GM19455 (cell line): ENCODE results near the gene PROK2.

ENCODE experiments used
- ATAC-seq: cut with Tn5 transposase; IDR thresholded peaks from one replicate; pipeline ENCODE4 v1.9.1; 2021; ENCODE audit not compliant: unreplicated experiment

The PROK2 gene

GRCh38 chr3:71787851-71788405 lies 3.0 kb upstream of the PROK2 start:
- no peak for ATAC-seq

GRCh38 chr3:71786551-71786950 lies 1.6 kb upstream of the PROK2 start:
- ATAC-seq: no peak

- no peak for ATAC-seq
Observed at GRCh38 chr3:71786217-71786549, 1.2 kb upstream of the PROK2 start.

DNA sequence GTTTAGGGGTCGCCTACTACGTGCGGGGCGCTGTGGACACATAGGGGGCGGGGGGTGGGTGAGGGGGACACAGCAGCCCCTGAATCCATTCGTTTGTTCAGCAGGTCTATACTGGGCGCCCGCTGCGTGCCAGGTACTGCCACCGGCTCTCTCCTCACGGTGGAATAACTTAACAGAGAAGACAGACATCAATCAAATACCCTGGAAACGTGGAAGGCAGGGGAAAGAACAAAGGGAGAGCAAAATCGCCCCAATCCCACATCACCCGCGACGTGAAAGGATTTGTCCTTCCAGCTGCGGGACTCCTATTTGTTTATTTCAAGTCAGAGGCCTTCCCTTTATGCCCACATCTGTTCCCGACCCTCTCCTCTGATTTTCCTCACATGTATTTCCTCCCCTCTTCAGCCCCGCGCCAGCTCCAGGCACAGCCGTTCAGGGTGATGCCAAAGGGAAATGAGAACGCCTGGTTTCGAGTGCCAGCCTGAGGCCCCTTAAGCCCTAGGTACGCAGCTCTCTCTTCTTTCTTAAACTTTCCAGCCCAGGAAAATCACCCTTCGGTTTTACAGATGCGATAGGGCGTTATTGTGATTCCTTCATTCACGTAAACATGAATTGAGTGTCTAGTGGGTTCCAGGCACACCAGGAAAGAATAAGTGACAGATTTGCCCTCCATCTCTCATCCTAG lies 726 bp upstream of the PROK2 start:
- no peak for ATAC-seq

DNA sequence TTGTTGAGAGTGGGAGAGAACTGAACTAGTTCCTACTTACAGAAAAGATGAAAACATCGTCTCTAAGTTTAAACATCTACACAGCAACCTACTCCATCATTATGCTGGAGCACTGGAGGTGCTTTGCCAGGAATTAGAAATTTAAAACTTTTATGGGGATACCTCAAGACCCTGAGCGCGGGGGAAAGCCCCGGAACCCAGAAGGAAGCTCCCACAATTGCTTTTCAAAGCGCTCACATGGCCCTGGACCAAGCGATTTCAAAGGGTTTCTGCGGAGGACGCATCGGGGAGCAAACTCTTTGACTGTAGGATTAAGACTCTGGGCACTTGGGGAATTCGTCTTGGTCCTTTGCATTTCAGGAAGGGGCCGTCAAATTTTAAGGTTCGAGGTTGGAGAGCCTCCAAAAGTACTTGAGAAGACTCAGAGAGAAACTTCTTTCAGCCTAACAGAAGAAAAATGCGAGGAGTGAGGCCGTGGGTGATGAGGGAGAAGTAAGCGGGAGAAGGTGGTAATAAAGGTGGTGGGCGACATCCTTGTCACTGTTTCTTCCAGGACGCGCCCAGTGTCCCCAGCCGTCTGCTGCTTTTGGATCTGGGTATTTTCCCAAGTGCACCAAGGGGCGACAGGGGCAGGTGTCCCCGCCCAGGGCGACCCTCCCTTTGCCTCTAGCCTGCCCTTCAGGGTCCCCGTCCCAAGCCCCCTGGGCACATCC lies 591 bp downstream of the PROK2 start:
- no peak for ATAC-seq

- ATAC-seq: no peak
Observed at GRCh38 chr3:71783152-71783551, 1.8 kb downstream of the PROK2 start.

GRCh38 chr3:71780430-71780829 lies 4.5 kb downstream of the PROK2 start:
- ATAC-seq: no peak

GRCh38 chr3:71779674-71780377 lies 5.1 kb downstream of the PROK2 start:
- no peak for ATAC-seq

GRCh38 chr3:71778353-71778752 lies 6.6 kb downstream of the PROK2 start:
- ATAC-seq: no peak

GRCh38 chr3:71776538-71776937 lies 8.4 kb downstream of the PROK2 start:
- ATAC-seq: no peak

- no peak for ATAC-seq
Observed at GRCh38 chr3:71771884-71772283, 13.1 kb downstream of the PROK2 start.

- no peak for ATAC-seq
Observed at GRCh38 chr3:71771126-71771525, 13.8 kb downstream of the PROK2 start.

GRCh38 chr3:71763426-71763825 lies 21.5 kb downstream of the PROK2 start:
- no peak for ATAC-seq

DNA sequence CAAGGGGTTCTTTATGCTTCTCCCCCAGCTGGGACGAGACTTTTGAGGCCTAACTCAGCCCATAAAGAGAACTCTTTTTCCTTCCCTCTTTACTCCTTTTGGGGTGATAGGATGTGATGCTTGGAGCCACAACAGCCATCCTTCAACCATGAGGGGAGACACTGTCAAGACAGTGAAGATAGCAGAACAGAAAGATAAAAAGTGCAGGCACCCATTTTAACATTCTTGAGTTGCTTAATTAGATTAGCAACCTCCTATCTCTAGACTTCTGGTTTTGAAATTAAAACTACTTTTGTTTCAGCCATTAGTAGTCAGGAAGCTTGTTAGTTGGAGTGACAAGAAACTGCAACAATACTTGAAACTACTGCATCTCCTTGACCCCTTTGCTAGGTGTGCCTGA lies 24.8 kb downstream of the PROK2 start:
- no peak for ATAC-seq

DNA sequence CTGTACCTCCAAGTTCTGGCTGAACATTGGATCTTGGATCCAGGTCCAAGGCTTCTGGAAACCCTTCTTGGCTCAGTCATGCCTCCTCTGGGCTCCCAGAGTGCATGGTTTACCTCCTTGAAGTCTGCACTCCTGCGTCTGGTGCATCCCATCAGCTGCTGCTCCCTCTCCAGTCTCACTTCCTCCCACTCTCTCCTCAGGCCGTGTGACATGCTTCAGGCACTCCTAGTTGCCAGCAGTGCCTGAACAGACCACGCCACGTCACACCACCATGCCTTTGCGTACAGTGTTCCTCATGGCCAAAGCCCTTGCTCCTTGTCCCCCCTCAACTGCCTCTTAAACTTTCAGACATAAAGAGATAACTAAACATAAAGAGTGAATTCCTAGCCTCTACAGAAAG lies 25.5 kb downstream of the PROK2 start:
- no peak for ATAC-seq

DNA sequence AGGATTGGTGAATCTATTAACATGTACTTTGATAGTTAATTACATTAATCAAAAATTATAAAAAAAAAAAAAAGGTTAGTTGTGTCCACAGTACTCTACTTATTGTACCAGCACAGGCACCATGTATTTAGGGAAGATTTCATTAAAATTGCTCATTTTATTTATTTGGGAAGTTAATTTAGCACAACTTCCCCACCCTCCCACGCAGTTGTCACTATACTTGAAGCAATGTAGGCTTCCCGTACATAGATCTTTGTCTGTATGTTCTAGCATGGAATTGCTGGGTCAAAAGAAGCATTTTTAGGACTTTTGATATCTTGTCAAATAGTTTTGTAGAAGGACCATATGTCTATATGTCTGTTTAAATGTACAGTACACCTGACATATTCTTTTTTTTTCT lies 26.9 kb downstream of the PROK2 start:
- ATAC-seq: no peak

GRCh38 chr3:71754610-71755253 lies 30.2 kb downstream of the PROK2 start:
- no peak for ATAC-seq

GRCh38 chr3:71753701-71754609 lies 31.0 kb downstream of the PROK2 start, which contains the start of gene GPR27:
Gene GPR27, plus strand, starts transcription at chr3:71753855. Its CDS starts 195 bp downstream, at chr3:71754050.
- no peak for ATAC-seq

GRCh38 chr3:71752831-71753700 lies 31.9 kb downstream of the PROK2 start:
- no peak for ATAC-seq
